ENCODE results near the gene NSMCE1.
A peak's percentile ranks its signal among the peaks of the same experiment; 100 is the strongest.

The NSMCE1 gene, protein sequence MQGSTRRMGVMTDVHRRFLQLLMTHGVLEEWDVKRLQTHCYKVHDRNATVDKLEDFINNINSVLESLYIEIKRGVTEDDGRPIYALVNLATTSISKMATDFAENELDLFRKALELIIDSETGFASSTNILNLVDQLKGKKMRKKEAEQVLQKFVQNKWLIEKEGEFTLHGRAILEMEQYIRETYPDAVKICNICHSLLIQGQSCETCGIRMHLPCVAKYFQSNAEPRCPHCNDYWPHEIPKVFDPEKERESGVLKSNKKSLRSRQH

GRCh38 chr16:27268376-27269299 lies at the start of gene NSMCE1:
Gene NSMCE1 (minus strand): TSS chr16:27268772. CDS start chr16:27257570, 11,202 bp downstream.
- H3K36me3 ChIP-seq (ENCODE audit: control insufficient read depth, insufficient read depth, low read length), result no peaks in the 10 kb centered on the region
- no peaks in the 10 kb centered on the region for H3K27me3 ChIP-seq (ENCODE audit: control insufficient read depth, insufficient read depth, low read length)
- peak within 1 kb of the TSS; percentile 67; the same call in 1 of the 2 replicates for H3K9ac ChIP-seq (ENCODE audit: low read depth, low read length)
- H3K9me3 ChIP-seq (ENCODE audit: control insufficient read depth, insufficient read depth, low read length), result no peaks in the 10 kb centered on the region
- H3K27ac ChIP-seq (ENCODE audit: low read depth, low read length), result no peak within 1 kb of the TSS
- H3K4me1 ChIP-seq (ENCODE audit: control insufficient read depth, insufficient read depth, low read length), result peaks cover 4% of the 10 kb centered on the region; the same call in 1 of the 2 replicates
- H3K4me3 ChIP-seq (ENCODE audit: low read depth, low read length), result peak within 1 kb of the TSS; percentile 76

GRCh38 chr16:27317738-27318391 lies 49.3 kb upstream of the NSMCE1 start:
- H3K27ac ChIP-seq (ENCODE audit: low read depth, low read length), result no peak overlapping the region
- H3K27me3 ChIP-seq (ENCODE audit: control insufficient read depth, insufficient read depth, low read length), result peaks cover 3% of the 10 kb centered on the region; the same call in 1 of the 2 replicates
- no peaks in the 10 kb centered on the region for H3K9me3 ChIP-seq (ENCODE audit: control insufficient read depth, insufficient read depth, low read length)
- H3K9ac ChIP-seq (ENCODE audit: low read depth, low read length), result no peak overlapping the region
- no peak overlapping the region for H3K4me3 ChIP-seq (ENCODE audit: low read depth, low read length)
- H3K4me1 ChIP-seq (ENCODE audit: control insufficient read depth, insufficient read depth, low read length), result peaks cover 11% of the 10 kb centered on the region
- no peaks in the 10 kb centered on the region for H3K36me3 ChIP-seq (ENCODE audit: control insufficient read depth, insufficient read depth, low read length)

DNA sequence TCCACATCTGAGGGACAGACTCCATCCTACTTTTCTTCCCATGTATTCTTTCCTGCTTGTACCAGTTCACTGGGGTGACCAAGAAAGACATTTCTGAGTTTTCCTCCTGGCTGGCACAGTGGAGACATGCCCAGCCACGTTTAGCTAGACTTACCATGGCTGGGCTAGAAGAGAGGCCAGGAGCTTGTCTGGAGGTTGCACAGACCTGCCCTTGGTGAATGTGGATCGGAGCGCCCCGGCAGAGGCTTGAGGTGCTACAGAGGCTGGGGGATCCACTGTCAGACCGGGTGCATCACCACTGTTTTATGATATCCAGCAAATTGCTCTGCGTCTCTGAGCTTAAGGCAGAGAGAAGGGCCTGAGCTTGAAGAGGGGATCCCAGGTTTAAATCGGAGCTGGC lies 48.7 kb upstream of the NSMCE1 start:
- no peaks in the 10 kb centered on the region for H3K9me3 ChIP-seq (ENCODE audit: control insufficient read depth, insufficient read depth, low read length)
- peaks cover 11% of the 10 kb centered on the region for H3K4me1 ChIP-seq (ENCODE audit: control insufficient read depth, insufficient read depth, low read length)
- no peak overlapping the region for H3K9ac ChIP-seq (ENCODE audit: low read depth, low read length)
- H3K27me3 ChIP-seq (ENCODE audit: control insufficient read depth, insufficient read depth, low read length), result peaks cover 3% of the 10 kb centered on the region; the same call in 1 of the 2 replicates
- H3K27ac ChIP-seq (ENCODE audit: low read depth, low read length), result no peak overlapping the region
- no peaks in the 10 kb centered on the region for H3K36me3 ChIP-seq (ENCODE audit: control insufficient read depth, insufficient read depth, low read length)
- H3K4me3 ChIP-seq (ENCODE audit: low read depth, low read length), result no peak overlapping the region

DNA sequence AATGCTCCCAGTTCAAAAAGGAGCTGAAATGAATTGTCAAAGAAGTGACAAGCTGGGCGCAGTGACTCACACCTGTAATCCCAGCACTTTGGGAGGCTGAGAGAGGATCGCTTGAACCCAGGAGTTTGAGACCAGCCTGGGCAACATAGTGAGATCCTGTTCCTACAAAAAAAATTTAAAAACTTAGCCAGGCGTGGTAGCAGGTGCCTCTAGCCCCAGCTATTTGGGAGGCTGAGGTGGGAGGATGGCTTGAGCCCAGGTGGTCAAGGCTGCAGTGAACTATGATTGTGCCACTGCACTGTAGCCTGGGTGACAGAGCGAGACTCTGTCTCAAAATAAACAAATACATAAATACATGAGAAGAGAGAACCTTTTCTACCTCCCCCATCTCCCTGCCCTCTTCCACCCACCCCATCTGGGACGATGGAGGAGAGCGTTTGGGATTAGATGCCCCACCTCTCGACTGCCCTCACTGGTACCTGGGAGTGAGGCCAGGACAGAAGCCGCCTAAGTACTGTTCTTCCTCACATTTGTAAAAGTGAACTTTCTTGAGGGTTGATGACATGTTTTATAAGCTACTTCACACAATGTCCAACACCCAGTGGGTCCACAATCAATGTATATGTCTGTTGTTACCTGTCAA lies 47.6 kb upstream of the NSMCE1 start:
- Histone ChIP-seq H3K36me3 (ENCODE audit: control insufficient read depth, insufficient read depth, low read length) (no peaks in the 10 kb centered on the region), H3K27ac (ENCODE audit: low read depth, low read length) (no peak overlapping the region), H3K4me3 (ENCODE audit: low read depth, low read length) (no peak overlapping the region), H3K9me3 (ENCODE audit: control insufficient read depth, insufficient read depth, low read length) (no peaks in the 10 kb centered on the region), H3K9ac (ENCODE audit: low read depth, low read length) (no peak overlapping the region), H3K27me3 (ENCODE audit: control insufficient read depth, insufficient read depth, low read length) (peaks cover 6% of the 10 kb centered on the region), H3K4me1 (ENCODE audit: control insufficient read depth, insufficient read depth, low read length) (peaks cover 11% of the 10 kb centered on the region)

DNA sequence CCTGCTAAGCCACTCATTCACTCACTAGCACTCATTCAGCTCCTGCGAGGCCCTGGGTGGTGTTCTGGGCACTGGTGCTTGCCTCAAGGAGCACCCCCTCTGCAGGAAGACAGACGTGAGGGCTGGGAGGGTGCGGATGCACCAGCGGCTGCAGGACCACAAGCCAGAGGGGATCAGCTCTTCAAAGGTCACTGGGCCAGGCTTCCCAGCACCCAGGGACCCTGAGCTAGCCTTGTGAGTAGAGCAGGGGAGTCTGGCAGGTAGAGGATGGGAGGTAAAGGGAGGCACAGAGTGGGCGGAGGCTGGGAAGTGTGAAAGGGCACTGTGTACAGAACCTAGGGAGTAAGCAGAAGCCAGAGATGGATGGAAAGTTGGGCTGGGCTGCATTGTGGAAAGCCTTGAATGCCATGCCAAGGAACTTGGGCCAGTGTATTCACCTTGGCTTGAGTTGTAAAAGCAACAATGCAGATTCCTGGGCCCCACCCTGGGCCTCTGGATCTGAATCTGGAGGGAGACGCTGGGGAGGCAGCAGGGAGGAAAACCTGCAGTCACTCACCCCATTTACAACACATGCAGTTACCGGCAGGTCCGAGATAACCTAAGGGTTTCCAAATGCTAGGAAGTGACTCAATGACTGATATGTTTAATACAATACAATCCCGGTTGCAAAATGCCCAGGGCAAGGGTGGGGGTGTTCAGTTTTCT lies 46.9 kb upstream of the NSMCE1 start:
- peaks cover 11% of the 10 kb centered on the region for H3K4me1 ChIP-seq (ENCODE audit: control insufficient read depth, insufficient read depth, low read length)

GRCh38 chr16:27314986-27315332 lies 46.4 kb upstream of the NSMCE1 start:
- H3K4me3 ChIP-seq (ENCODE audit: low read depth, low read length), result 0 out of 2 replicates have a peak overlapping the region, but pooled peaks have one; percentile 5
- H3K27me3 ChIP-seq (ENCODE audit: control insufficient read depth, insufficient read depth, low read length), result peaks cover 9% of the 10 kb centered on the region
- peaks cover 11% of the 10 kb centered on the region for H3K4me1 ChIP-seq (ENCODE audit: control insufficient read depth, insufficient read depth, low read length)
- H3K9me3 ChIP-seq (ENCODE audit: control insufficient read depth, insufficient read depth, low read length), result no peaks in the 10 kb centered on the region
- no peak overlapping the region for H3K9ac ChIP-seq (ENCODE audit: low read depth, low read length)
- H3K36me3 ChIP-seq (ENCODE audit: control insufficient read depth, insufficient read depth, low read length), result no peaks in the 10 kb centered on the region
- no peak overlapping the region for H3K27ac ChIP-seq (ENCODE audit: low read depth, low read length)

More for the DNA sequence above, 46.9 kb upstream of the NSMCE1 start:
- no peak overlapping the region for H3K9ac ChIP-seq (ENCODE audit: low read depth, low read length)
- H3K36me3 ChIP-seq (ENCODE audit: control insufficient read depth, insufficient read depth, low read length), result no peaks in the 10 kb centered on the region
- H3K4me3 ChIP-seq (ENCODE audit: low read depth, low read length), result no peak overlapping the region; the same call in 1 of the 2 replicates
- H3K9me3 ChIP-seq (ENCODE audit: control insufficient read depth, insufficient read depth, low read length), result no peaks in the 10 kb centered on the region
- H3K27ac ChIP-seq (ENCODE audit: low read depth, low read length), result no peak overlapping the region
- peaks cover 9% of the 10 kb centered on the region for H3K27me3 ChIP-seq (ENCODE audit: control insufficient read depth, insufficient read depth, low read length)

DNA sequence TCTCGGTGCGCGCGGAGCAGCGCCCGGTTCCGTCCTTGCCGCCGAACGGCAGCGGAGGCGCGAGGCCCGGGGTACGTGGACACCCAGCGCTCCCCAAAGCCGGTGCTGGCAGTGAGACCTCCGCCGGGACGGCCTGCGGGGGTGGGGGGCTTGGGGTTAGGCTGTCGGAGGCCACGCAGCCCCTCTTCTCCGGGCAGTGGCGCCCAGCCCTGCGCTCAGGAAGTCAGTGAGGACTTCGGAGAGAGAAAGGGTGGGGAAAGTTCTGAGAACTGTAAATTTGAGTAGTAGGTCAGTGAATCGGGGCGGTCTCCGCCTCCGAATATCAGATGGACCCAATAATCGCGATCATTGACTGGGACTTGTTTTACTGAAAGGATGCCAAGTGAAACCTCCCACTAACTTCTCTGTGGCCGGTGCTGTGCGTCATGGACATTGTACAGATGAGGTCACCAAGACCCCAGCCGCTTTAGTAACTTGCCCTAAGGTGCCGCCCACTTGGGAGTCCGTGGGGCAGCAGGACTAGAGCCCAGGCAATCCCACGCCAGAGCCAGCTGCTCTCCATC lies 45.7 kb upstream of the NSMCE1 start:
- Histone ChIP-seq H3K9ac (ENCODE audit: low read depth, low read length) (peak overlapping the region; percentile 65), H3K4me1 (ENCODE audit: control insufficient read depth, insufficient read depth, low read length) (peaks cover 11% of the 10 kb centered on the region), H3K27ac (ENCODE audit: low read depth, low read length) (peak overlapping the region; percentile 51)

GRCh38 chr16:27313422-27314160 lies 45.0 kb upstream of the NSMCE1 start, which contains the start of gene IL4R:
Gene IL4R (plus strand): TSS chr16:27313974. CDS start chr16:27340204, 26,230 bp downstream.
- Histone ChIP-seq H3K4me1 (ENCODE audit: control insufficient read depth, insufficient read depth, low read length) (peaks cover 11% of the 10 kb centered on the region), H3K4me3 (ENCODE audit: low read depth, low read length) (peak within 1 kb of the TSS; percentile 81), H3K9me3 (ENCODE audit: control insufficient read depth, insufficient read depth, low read length) (no peaks in the 10 kb centered on the region), H3K9ac (ENCODE audit: low read depth, low read length) (peak within 1 kb of the TSS; percentile 65), H3K27me3 (ENCODE audit: control insufficient read depth, insufficient read depth, low read length) (peaks cover 9% of the 10 kb centered on the region), H3K36me3 (ENCODE audit: control insufficient read depth, insufficient read depth, low read length) (no peaks in the 10 kb centered on the region), H3K27ac (ENCODE audit: low read depth, low read length) (peak within 1 kb of the TSS; percentile 55)

More for the DNA sequence above, 45.7 kb upstream of the NSMCE1 start:
- H3K36me3 ChIP-seq (ENCODE audit: control insufficient read depth, insufficient read depth, low read length), result no peaks in the 10 kb centered on the region
- H3K4me3 ChIP-seq (ENCODE audit: low read depth, low read length), result peak overlapping the region; percentile 81
- H3K9me3 ChIP-seq (ENCODE audit: control insufficient read depth, insufficient read depth, low read length), result no peaks in the 10 kb centered on the region
- peaks cover 9% of the 10 kb centered on the region for H3K27me3 ChIP-seq (ENCODE audit: control insufficient read depth, insufficient read depth, low read length)

- peak overlapping the region; percentile 81 for H3K4me3 ChIP-seq (ENCODE audit: low read depth, low read length)
- no peaks in the 10 kb centered on the region for H3K9me3 ChIP-seq (ENCODE audit: control insufficient read depth, insufficient read depth, low read length)
- H3K27me3 ChIP-seq (ENCODE audit: control insufficient read depth, insufficient read depth, low read length), result peaks cover 9% of the 10 kb centered on the region
- no peaks in the 10 kb centered on the region for H3K36me3 ChIP-seq (ENCODE audit: control insufficient read depth, insufficient read depth, low read length)
- peaks cover 6% of the 10 kb centered on the region; the same call in 1 of the 2 replicates for H3K4me1 ChIP-seq (ENCODE audit: control insufficient read depth, insufficient read depth, low read length)
- no peak overlapping the region for H3K27ac ChIP-seq (ENCODE audit: low read depth, low read length)
- no peak overlapping the region for H3K9ac ChIP-seq (ENCODE audit: low read depth, low read length)
Measured at GRCh38 chr16:27312580-27313421, 44.2 kb upstream of the NSMCE1 start.
